ENCODE data around the gene JAK1.

DNA sequence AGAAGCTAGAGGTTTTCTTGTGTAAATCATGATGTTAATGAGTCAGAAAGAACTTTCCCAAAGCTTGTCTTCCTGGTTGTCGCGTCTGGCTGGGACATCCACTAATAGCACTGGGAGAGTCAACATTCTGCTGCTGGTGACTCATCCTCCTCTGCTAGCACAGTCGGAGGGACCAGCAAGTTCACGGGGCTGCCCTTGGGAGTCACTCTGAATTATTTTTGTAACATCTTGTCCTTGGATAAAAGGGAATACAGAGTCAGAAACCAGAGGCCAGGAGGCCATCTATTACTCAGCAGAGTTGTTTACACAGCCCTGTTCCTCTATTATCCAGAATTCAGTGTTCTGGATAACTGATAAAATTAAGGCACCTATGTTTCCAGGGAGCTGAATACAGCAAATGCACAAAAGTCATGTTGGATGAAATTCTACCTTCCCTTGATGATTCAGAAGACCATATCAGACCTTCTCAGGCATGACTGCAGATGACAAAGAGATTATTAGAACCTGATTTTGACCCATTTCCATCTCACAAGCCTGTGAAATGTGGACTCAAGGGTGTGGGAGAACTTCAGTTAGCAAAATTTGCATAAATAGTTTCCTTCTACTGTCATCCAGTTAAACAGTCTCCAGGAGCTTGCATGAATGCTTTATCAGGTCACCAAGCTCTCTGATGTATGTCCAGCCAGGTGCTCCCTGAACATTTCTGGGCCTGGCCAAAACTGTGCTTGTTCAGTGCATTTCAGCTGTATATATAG lies 68.1 kb downstream of the JAK1 start:
- TF ChIP-seq CTCF (IDR thresholded peaks at IDR 0.05; ENCODE audit: low read depth, low read length) = no peak
- TF ChIP-seq EZH2phosphoT487 (IDR thresholded peaks at IDR 0.05; ENCODE audit: low read depth) = no peak

All from OCI-LY3 (cell line).